ENCODE results near the gene PRRC2A. TPM values are rescaled to one million over a fixed set of nuclear protein-coding genes. Genes with fewer than 3 reads are reported as not detected.
A peak's percentile ranks its signal among the peaks of the same experiment; 100 is the strongest.

The PRRC2A gene
- total RNA-seq, 2 experiments from 2014 or later: 156 to 355 TPM

GRCh38 chr6:31661262-31662123 lies 41.0 kb downstream of the PRRC2A start:
- Histone ChIP-seq H3K79me2 (ENCODE audit: insufficient read depth, low read depth, low read length) (peaks cover 38% of the 10 kb centered on the region), H4K20me1 (ENCODE audit: insufficient read depth, low read length) (0 out of 2 replicates have a peak, but pooled peaks cover 2% of the 10 kb centered on the region), H3K9me3 (ENCODE audit: low read length) (no peaks in the 10 kb centered on the region), H3K27ac (ENCODE audit: low read depth, low read length, poor library complexity, severe bottlenecking) (peak overlapping the region; percentile 43), H2AFZ (ENCODE audit: low read length) (no peak overlapping the region), H3K4me3 (ENCODE audit: low read depth, low read length, poor library complexity, severe bottlenecking) (peak overlapping the region; percentile 75), H3K4me1 (ENCODE audit: insufficient read depth, low read length, poor library complexity, severe bottlenecking) (peaks cover 55% of the 10 kb centered on the region), H3K36me3 (ENCODE audit: insufficient read depth, low read length) (peaks cover 34% of the 10 kb centered on the region), H3K4me2 (ENCODE audit: low read length) (peak overlapping the region; percentile 97), H3K9me2 (ENCODE audit: insufficient read depth, low read length) (no peaks in the 10 kb centered on the region)
- DNase-seq (ENCODE audit: low spot score): no peak
- TF ChIP-seq CTCF (conservative IDR thresholded peaks at IDR 0.05; ENCODE audit: low read length) (0 out of 2 replicates have a peak, but pooled peaks have one; percentile 12), EZH2phosphoT487 (IDR thresholded peaks at IDR 0.05; ENCODE audit: borderline replicate concordance, low read depth, low read length) (no peak)
- intact Hi-C loops (cut with micrococcal nuclease; ENCODE audit: unreplicated experiment): no loop called here
- ChIA-PET CTCF (ENCODE audit: unreplicated experiment) (no interaction called here), POLR2A (interaction anchor here (0.6 to 1.9 kb wide), 6 partner anchors 9 to 223 kb away, joined by 3 to 8 read pairs (median 4); partner anchors contain the start of genes BAG6 and LSM2)
- no TSS peak for BruUV-seq (replicated peaks)

- Histone ChIP-seq H3K27ac (ENCODE audit: low read depth, low read length, poor library complexity, severe bottlenecking) (peak overlapping the region; percentile 19), H3K79me2 (ENCODE audit: insufficient read depth, low read depth, low read length) (peaks cover 45% of the 10 kb centered on the region), H3K9me2 (ENCODE audit: insufficient read depth, low read length) (no peaks in the 10 kb centered on the region), H4K20me1 (ENCODE audit: insufficient read depth, low read length) (0 out of 2 replicates have a peak, but pooled peaks cover 3% of the 10 kb centered on the region), H3K4me3 (ENCODE audit: low read depth, low read length, poor library complexity, severe bottlenecking) (no peak overlapping the region), H3K4me1 (ENCODE audit: insufficient read depth, low read length, poor library complexity, severe bottlenecking) (peaks cover 62% of the 10 kb centered on the region), H3K9me3 (ENCODE audit: low read length) (no peaks in the 10 kb centered on the region), H3K36me3 (ENCODE audit: insufficient read depth, low read length) (peaks cover 40% of the 10 kb centered on the region), H2AFZ (ENCODE audit: low read length) (no peak overlapping the region), H3K4me2 (ENCODE audit: low read length) (peak overlapping the region; percentile 97)
- ChIA-PET POLR2A (interaction anchor here (0.6 to 2.0 kb wide), 6 partner anchors 9 to 309 kb away, joined by 3 to 10 read pairs (median 4); partner anchors contain the start of genes BAG6 and HSPA1B), CTCF (ENCODE audit: unreplicated experiment) (no interaction called here)
- no peak for DNase-seq (ENCODE audit: low spot score)
- no TSS peak for BruUV-seq (replicated peaks)
- intact Hi-C loops (cut with micrococcal nuclease; ENCODE audit: unreplicated experiment): no loop called here
- TF ChIP-seq CTCF (conservative IDR thresholded peaks at IDR 0.05; ENCODE audit: low read length) (no peak), EZH2phosphoT487 (IDR thresholded peaks at IDR 0.05; ENCODE audit: borderline replicate concordance, low read depth, low read length) (no peak)
These were observed 41.7 kb downstream of the PRRC2A start for GRCh38 chr6:31662124-31662723.

All from OCI-LY7 (cell line).